Measurements from ENCODE around the gene NUSAP1. TPM values are rescaled to one million over a fixed set of nuclear protein-coding genes. Genes with fewer than 3 reads are reported as not detected.
A peak's percentile ranks its signal among the peaks of the same experiment; 100 is the strongest.

Gene NUSAP1
- total RNA-seq, 1 donor from 2014 or later, result 23.3 TPM

- no peak for DNase-seq (ENCODE audit: extremely low spot score, unreplicated experiment)
- H3K27me3 Mint-ChIP-seq (ENCODE audit: unreplicated experiment), result no peaks in the 10 kb centered on the region
- H3K4me1 Mint-ChIP-seq (ENCODE audit: unreplicated experiment), result no peaks in the 10 kb centered on the region
- TF ChIP-seq CTCF (IDR thresholded peaks at IDR 0.05), result no peak
- H3K36me3 Mint-ChIP-seq (ENCODE audit: unreplicated experiment), result peaks cover 26% of the 10 kb centered on the region
- H3K27ac Mint-ChIP-seq (ENCODE audit: unreplicated experiment), result no peak overlapping the region
- H3K9me3 Mint-ChIP-seq (ENCODE audit: unreplicated experiment), result no peaks in the 10 kb centered on the region
- H3K4me3 Mint-ChIP-seq (ENCODE audit: unreplicated experiment), result no peak overlapping the region
These were observed 60.0 kb downstream of the NUSAP1 start for GRCh38 chr15:41392659-41393058.

GRCh38 chr15:41394924-41395323 lies 62.2 kb downstream of the NUSAP1 start:
- TF ChIP-seq CTCF (IDR thresholded peaks at IDR 0.05), result no peak
- no peak for DNase-seq (ENCODE audit: extremely low spot score, unreplicated experiment)
- Mint-ChIP-seq H3K4me1 (ENCODE audit: unreplicated experiment) (no peaks in the 10 kb centered on the region), H3K4me3 (ENCODE audit: unreplicated experiment) (no peak overlapping the region), H3K9me3 (ENCODE audit: unreplicated experiment) (no peaks in the 10 kb centered on the region), H3K27ac (ENCODE audit: unreplicated experiment) (no peak overlapping the region), H3K36me3 (ENCODE audit: unreplicated experiment) (peaks cover 23% of the 10 kb centered on the region), H3K27me3 (ENCODE audit: unreplicated experiment) (no peaks in the 10 kb centered on the region)

GRCh38 chr15:41396111-41396510 lies 63.4 kb downstream of the NUSAP1 start:
- DNase-seq (ENCODE audit: extremely low spot score, unreplicated experiment), result no peak
- H3K27ac Mint-ChIP-seq (ENCODE audit: unreplicated experiment), result no peak overlapping the region
- H3K4me1 Mint-ChIP-seq (ENCODE audit: unreplicated experiment), result peaks cover 2% of the 10 kb centered on the region
- no peaks in the 10 kb centered on the region for H3K27me3 Mint-ChIP-seq (ENCODE audit: unreplicated experiment)
- no peak for TF ChIP-seq CTCF (IDR thresholded peaks at IDR 0.05)
- no peaks in the 10 kb centered on the region for H3K9me3 Mint-ChIP-seq (ENCODE audit: unreplicated experiment)
- H3K36me3 Mint-ChIP-seq (ENCODE audit: unreplicated experiment), result peaks cover 23% of the 10 kb centered on the region
- no peak overlapping the region for H3K4me3 Mint-ChIP-seq (ENCODE audit: unreplicated experiment)

- Mint-ChIP-seq H3K27me3 (ENCODE audit: unreplicated experiment) (no peaks in the 10 kb centered on the region), H3K4me1 (ENCODE audit: unreplicated experiment) (peaks cover 18% of the 10 kb centered on the region), H3K27ac (ENCODE audit: unreplicated experiment) (peak overlapping the region; percentile 89), H3K36me3 (ENCODE audit: unreplicated experiment) (no peaks in the 10 kb centered on the region), H3K4me3 (ENCODE audit: unreplicated experiment) (peak overlapping the region; percentile 87), H3K9me3 (ENCODE audit: unreplicated experiment) (no peaks in the 10 kb centered on the region)
- TF ChIP-seq CTCF (IDR thresholded peaks at IDR 0.05), result no peak
- DNase-seq (ENCODE audit: extremely low spot score, unreplicated experiment), result no peak
These were observed 69.2 kb downstream of the NUSAP1 start for GRCh38 chr15:41401904-41402267.

GRCh38 chr15:41407341-41407740 lies 74.7 kb downstream of the NUSAP1 start:
- H3K4me3 Mint-ChIP-seq (ENCODE audit: unreplicated experiment), result no peak overlapping the region
- no peaks in the 10 kb centered on the region for H3K36me3 Mint-ChIP-seq (ENCODE audit: unreplicated experiment)
- no peak overlapping the region for H3K27ac Mint-ChIP-seq (ENCODE audit: unreplicated experiment)
- TF ChIP-seq CTCF (IDR thresholded peaks at IDR 0.05), result no peak
- no peak for DNase-seq (ENCODE audit: extremely low spot score, unreplicated experiment)
- H3K4me1 Mint-ChIP-seq (ENCODE audit: unreplicated experiment), result peaks cover 14% of the 10 kb centered on the region
- no peaks in the 10 kb centered on the region for H3K9me3 Mint-ChIP-seq (ENCODE audit: unreplicated experiment)
- H3K27me3 Mint-ChIP-seq (ENCODE audit: unreplicated experiment), result no peaks in the 10 kb centered on the region
